Heart left ventricle (tissue), 16 donors: ENCODE results near the gene CRYBB1. TPM values are rescaled to one million over a fixed set of nuclear protein-coding genes. Genes with fewer than 3 reads are reported as not detected.

Source experiments
- ATAC-seq, 4 donors: fragments of 200-7000 bp; cut with Tn5 transposase; one replicate each; pipeline ENCODE4 v1.9.1; 2020 to 2022; ENCODE audit warnings: moderate library complexity in 4 of 4, mild to moderate bottlenecking in 3 of 4, moderate number of reproducible peaks in 1 of 4
- DNase-seq, 5 donors: peaks; one replicate each; pipeline ENCODE4 v3.0.0-alpha.2; 2020
- H3K27ac ChIP-seq, 12 donors: fragments of 200-600 bp; sonication (generic) in 4 of 12; one replicate each; pipeline versions ENCODE4 v1.5.0 to v1.8.0; 2016 to 2022; ENCODE audit warnings: mild to moderate bottlenecking in 2 of 12
- H3K27me3 ChIP-seq, 9 donors: fragments of 200-600 bp; sonication (generic) in 2 of 9; one replicate each; pipeline versions ENCODE4 v1.5.1 to v1.8.0; 2016 to 2022; ENCODE audit warnings: mild to moderate bottlenecking in 3 of 9
- H3K36me3 ChIP-seq, 9 donors: fragments of 200-600 bp; sonication (generic) in 2 of 9; one replicate each; pipeline versions ENCODE4 v1.5.0 to v1.8.0; 2018 to 2022; ENCODE audit warnings: mild to moderate bottlenecking in 2 of 9
- H3K4me1 ChIP-seq, 12 donors: fragments of 200-600 bp; sonication (generic) in 4 of 12; one replicate each; pipeline versions ENCODE4 v1.5.0 to v1.8.0; 2016 to 2022; ENCODE audit warnings: mild to moderate bottlenecking in 3 of 12
- H3K4me3 ChIP-seq, 12 donors: fragments of 200-600 bp; sonication (generic) in 4 of 12; one replicate each; pipeline versions ENCODE4 v1.5.0 to v1.8.0; 2017 to 2022; ENCODE audit warnings: mild to moderate bottlenecking in 9 of 12, moderate library complexity in 4 of 12
- H3K9me3 ChIP-seq, 12 donors: fragments of 200-600 bp; sonication (generic) in 4 of 12; one replicate each; pipeline versions ENCODE4 v1.5.0 to v1.8.0; 2016 to 2022; ENCODE audit warnings: mild to moderate bottlenecking in 1 of 12
- POLR2A ChIP-seq, 2 donors: fragments of 450-650 bp; IDR thresholded peaks; one replicate each; pipeline ENCODE4 v1.6.1; 2017; ENCODE audit warnings: antibody characterized with exemption in 2 of 2, mild to moderate bottlenecking in 2 of 2, moderate library complexity in 2 of 2
- WGBS, 4 donors: extraction: QIAGEN DNeasy Blood & Tissue Kit in 2 of 4; methylation state at CpG; one replicate each; pipeline versions ENCODE4 v1.1.5 to v1.1.7; 2013 to 2018; 5-methylcytosine and 5-hydroxymethylcytosine counted together
- intact Hi-C, 10 donors: fragments of 100-400 bp; cut with DNase I; formaldehyde crosslinking; loops; one replicate each; pipeline versions ENCODE4 v1.11.1 to v1.14.2; 2022
- polyA plus RNA-seq, 2 donors: library from polyadenylated mRNA; stranded (reverse); fragments of 200-250 nt; gene quantifications; one replicate each; pipeline ENCODE4 v1.2.3, GENCODE V29; 2013
- total RNA-seq, 9 donors: library from RNA; depleted of rRNA in 2 of 9; stranded (reverse); fragments of >200 nt in 2 of 9; fragmentation: NEBNext Ultra II Directional in 3 of 9; extraction: Animal tissue kit (Norgen Biotek cat#: 25700) in 3 of 9; gene quantifications; one replicate each; pipeline versions ENCODE4 v1.1.0 to v1.2.4, GENCODE V29; 2016 to 2023
- TF ChIP-seq, protein P1 (sequence below), 12 donors: fragments of 200-600 bp; sonication (generic) in 4 of 12; IDR thresholded peaks; one replicate each; pipeline versions ENCODE4 v1.5.0 to v1.8.0; 2018 to 2022; ENCODE audit warnings: antibody characterized with exemption in 12 of 12, mild to moderate bottlenecking in 5 of 12
- donor health status: ischemic (EF 13 %, LVEDD 7.1; RV severe dilation, severe dysfunction).
- donor health status: healthy with polysubstance abuse.
- donor health status: DM: no; HTN: yes; CAD: no.
- donor health status: DM: no; HTN: no; CAD: no.
- donor health status: ischemic (EF 25% LVEDD 6.9; RV normal size, moderate dysfunction).
- donor health status: ischemic (EF 25% LVEDD 5.7; RV mildly dilated, moderate dysfunction).
- donor health status: healthy.
- donor health status: DM: yes; HTN: yes; CAD: no.
- donor health status: ischemic (EF 35%, LVEDD 5.7; RV mildly dilated, moderate dysfunction).
- donor health status: nonischemic (EF 11% LVEDD 7.7; RV severe dilation, severe dysfunction).
- donor health status: DM: yes; HTN: yes; CAD: no.
- donor health status: PGD.
- donor health status: ischemic (EF 29% LVEDD 5.4; RV normal size, mild dysfunction).
- donor health status: nonischemic (EF 23%, LVEDD 6.1; RV moderate dilation, normal function).

The CRYBB1 gene
- total and polyA plus RNA-seq, 11 donors = 0.19 to 3.2 (median 0.42) TPM; not detected in 3

DNA sequence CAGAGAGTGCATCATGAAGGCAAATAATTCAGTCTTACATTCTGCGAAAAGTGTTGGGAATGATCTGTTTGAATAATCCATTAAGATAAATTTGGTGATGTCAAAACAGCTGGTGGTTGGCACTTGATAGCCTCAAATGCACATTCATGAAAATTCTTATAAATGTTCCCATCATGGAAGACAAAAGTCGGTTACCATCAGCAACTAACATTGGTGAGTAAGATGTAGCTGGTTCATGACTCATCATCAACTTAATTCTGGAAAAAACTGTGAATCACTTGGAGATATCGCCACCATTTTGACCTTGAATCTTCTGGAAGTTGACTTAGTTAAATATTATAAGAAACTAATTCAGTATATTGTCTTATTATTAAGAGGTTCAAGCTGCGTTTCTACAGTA is 11.2 kb downstream of the CRYBB1 start:
- WGBS, 4 donors = 92 to 95% (median 94%) methylated on average over 4 of the region's 4 CpGs
- no peak for TF ChIP-seq POLR2A (IDR thresholded peaks at IDR 0.05)
- TF ChIP-seq, protein P1, sequence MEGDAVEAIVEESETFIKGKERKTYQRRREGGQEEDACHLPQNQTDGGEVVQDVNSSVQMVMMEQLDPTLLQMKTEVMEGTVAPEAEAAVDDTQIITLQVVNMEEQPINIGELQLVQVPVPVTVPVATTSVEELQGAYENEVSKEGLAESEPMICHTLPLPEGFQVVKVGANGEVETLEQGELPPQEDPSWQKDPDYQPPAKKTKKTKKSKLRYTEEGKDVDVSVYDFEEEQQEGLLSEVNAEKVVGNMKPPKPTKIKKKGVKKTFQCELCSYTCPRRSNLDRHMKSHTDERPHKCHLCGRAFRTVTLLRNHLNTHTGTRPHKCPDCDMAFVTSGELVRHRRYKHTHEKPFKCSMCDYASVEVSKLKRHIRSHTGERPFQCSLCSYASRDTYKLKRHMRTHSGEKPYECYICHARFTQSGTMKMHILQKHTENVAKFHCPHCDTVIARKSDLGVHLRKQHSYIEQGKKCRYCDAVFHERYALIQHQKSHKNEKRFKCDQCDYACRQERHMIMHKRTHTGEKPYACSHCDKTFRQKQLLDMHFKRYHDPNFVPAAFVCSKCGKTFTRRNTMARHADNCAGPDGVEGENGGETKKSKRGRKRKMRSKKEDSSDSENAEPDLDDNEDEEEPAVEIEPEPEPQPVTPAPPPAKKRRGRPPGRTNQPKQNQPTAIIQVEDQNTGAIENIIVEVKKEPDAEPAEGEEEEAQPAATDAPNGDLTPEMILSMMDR (IDR thresholded peaks at IDR 0.05) = no peak
- ATAC-seq (no peak), DNase-seq (no peak)
- Histone ChIP-seq H3K4me1 (peaks cover 0 to 15% (median 0%) of the 10 kb centered on the region in 12 donors), H3K36me3 (no peaks in the 10 kb centered on the region), H3K27ac (no peak overlapping the region), H3K4me3 (no peak overlapping the region), H3K9me3 (no peaks in the 10 kb centered on the region), H3K27me3 (no peaks in the 10 kb centered on the region)
- intact Hi-C loops = no loop called here

GRCh38 chr22:26604368-26604767 is 13.5 kb downstream of the CRYBB1 start:
- H3K36me3 ChIP-seq = no peaks in the 10 kb centered on the region
- WGBS, 4 donors = 76 to 86% (median 81%) methylated on average over 1 of the region's 1 CpG
- no peak for TF ChIP-seq POLR2A (IDR thresholded peaks at IDR 0.05)
- TF ChIP-seq, protein P1 (IDR thresholded peaks at IDR 0.05) = no peak
- no peaks in the 10 kb centered on the region for H3K9me3 ChIP-seq
- no peak for ATAC-seq
- no peak for DNase-seq
- H3K4me1 ChIP-seq = no peaks in the 10 kb centered on the region
- intact Hi-C loops = no loop called here
- H3K27ac ChIP-seq = no peak overlapping the region
- H3K27me3 ChIP-seq = no peaks in the 10 kb centered on the region
- H3K4me3 ChIP-seq = no peak overlapping the region

GRCh38 chr22:26602127-26602526 is 15.7 kb downstream of the CRYBB1 start:
- H3K27ac ChIP-seq = no peak overlapping the region
- TF ChIP-seq, protein P1 (IDR thresholded peaks at IDR 0.05) = no peak
- no peak for TF ChIP-seq POLR2A (IDR thresholded peaks at IDR 0.05)
- 68 to 85% (median 76%) methylated on average over 4 of the region's 4 CpGs for WGBS, 4 donors
- no peaks in the 10 kb centered on the region for H3K36me3 ChIP-seq
- H3K9me3 ChIP-seq = no peaks in the 10 kb centered on the region
- DNase-seq (no peak), ATAC-seq (no peak)
- no peak overlapping the region for H3K4me3 ChIP-seq
- H3K27me3 ChIP-seq = no peaks in the 10 kb centered on the region
- H3K4me1 ChIP-seq = no peaks in the 10 kb centered on the region
- intact Hi-C loops = no loop called here

GRCh38 chr22:26601726-26602125 is 16.1 kb downstream of the CRYBB1 start:
- 85 to 91% (median 90%) methylated on average over 10 to 12 of the region's 12 CpGs for WGBS, 4 donors
- no peak for DNase-seq
- TF ChIP-seq, protein P1 (IDR thresholded peaks at IDR 0.05) = no peak
- TF ChIP-seq POLR2A (IDR thresholded peaks at IDR 0.05) = no peak
- ATAC-seq = no peak
- Histone ChIP-seq H3K4me1 (no peaks in the 10 kb centered on the region), H3K36me3 (no peaks in the 10 kb centered on the region), H3K27me3 (no peaks in the 10 kb centered on the region), H3K9me3 (no peaks in the 10 kb centered on the region), H3K4me3 (no peak overlapping the region), H3K27ac (no peak overlapping the region)
- intact Hi-C loops = no loop called here
